ENCODE measurements around the gene FRZB.
"Not testable (repeated sequence)": the region's sequence is repeated elsewhere in the genome, so short reads cannot be mapped to it uniquely, and the experiment has no call there.

Gene FRZB, protein sequence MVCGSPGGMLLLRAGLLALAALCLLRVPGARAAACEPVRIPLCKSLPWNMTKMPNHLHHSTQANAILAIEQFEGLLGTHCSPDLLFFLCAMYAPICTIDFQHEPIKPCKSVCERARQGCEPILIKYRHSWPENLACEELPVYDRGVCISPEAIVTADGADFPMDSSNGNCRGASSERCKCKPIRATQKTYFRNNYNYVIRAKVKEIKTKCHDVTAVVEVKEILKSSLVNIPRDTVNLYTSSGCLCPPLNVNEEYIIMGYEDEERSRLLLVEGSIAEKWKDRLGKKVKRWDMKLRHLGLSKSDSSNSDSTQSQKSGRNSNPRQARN

DNA sequence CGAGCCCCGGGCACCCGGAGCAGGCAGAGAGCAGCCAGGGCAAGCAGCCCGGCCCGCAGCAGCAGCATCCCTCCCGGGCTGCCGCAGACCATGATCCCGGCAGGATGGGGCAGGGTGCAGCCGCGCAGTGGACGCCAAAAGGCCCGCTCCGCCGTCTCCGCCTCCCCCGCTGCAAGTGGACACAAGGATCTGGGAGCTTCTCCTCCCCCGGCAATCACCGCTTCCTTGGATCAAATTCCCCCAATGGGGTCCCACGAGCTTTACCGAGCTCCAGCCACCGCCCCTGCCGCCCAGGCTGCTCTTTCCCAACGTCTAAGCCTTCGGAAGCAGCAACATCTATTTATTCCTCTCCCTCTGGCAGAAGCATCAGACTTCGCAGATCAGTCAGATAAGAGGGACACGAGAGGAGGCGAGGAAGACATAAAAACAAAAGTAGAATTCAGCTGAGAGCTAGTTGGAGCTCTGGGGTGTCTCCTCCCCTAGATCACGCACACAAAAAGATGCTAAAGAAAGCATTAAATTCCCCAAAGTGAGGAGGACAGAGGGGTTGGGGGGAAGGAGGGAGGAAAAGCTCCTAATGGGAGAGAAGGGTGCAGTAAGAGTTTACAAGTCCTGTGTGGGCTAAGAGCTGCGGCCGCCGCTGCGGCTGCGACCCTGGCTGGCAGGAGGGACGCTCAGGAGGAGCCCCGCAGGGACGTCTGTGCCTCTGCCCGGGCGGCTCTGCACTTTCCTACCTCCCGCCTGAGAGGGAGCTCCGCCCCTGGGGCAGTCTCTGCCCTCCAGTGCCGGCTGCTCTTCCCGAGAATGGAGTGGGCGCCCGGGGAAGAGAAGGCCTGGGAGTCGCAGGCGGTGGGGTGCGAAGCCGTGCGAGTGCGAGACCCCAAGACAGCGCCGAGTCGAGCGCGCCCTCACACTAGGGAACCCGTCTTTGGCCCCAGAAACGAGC, at the start of gene FRZB:
FRZB (minus strand) TSS at position 177 of the 946 bp plus-strand sequence; CDS start at position 92, 85 bp downstream.
- DNase-seq (ENCODE audit: low read depth) = no peak

DNA sequence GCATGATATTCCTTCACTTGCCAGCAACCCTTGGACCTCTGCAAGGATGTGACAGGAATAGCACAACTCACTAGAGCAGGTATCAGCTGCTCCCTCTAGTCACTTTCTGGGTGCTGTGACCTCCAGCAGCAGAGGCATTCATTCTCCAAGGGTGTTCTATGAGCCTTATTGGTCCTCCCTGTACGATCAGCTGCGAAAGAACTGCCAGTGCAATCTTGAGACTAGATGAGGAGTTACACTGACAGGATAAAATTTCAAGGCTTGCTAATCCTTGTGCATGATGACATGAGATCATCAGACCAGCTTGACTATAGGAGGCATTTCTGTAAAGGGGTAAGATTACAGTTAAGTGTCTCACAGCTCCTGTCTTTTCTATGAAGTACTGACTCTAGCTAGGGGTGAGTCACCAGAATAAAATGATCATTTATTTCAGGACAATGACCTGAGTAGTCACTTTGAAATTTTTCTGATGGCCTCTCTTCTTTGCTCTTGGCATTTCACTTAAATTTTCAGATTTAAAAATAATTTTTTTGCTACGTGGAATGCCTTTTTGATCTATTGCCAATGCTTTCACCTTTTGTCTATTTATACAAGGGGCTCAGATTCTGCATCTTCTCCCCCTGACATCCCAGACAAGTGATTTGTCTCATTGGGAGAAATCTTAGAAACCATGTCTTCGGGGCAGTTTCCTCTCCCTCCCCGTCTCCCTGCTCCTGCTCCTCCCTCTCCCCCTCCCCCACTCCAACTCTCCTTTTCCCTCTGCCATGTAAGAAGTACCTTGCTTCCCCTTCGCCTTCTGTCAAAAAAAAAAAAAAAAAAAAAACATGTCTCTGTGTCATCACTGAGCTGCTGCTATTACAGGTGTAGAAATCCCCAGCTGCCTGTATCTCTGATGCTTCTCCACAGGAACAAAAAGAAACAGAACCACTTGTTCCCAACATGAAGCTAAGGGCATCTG, 49.2 kb upstream of the FRZB start:
- DNase-seq (ENCODE audit: low read depth) = no peak

DNA sequence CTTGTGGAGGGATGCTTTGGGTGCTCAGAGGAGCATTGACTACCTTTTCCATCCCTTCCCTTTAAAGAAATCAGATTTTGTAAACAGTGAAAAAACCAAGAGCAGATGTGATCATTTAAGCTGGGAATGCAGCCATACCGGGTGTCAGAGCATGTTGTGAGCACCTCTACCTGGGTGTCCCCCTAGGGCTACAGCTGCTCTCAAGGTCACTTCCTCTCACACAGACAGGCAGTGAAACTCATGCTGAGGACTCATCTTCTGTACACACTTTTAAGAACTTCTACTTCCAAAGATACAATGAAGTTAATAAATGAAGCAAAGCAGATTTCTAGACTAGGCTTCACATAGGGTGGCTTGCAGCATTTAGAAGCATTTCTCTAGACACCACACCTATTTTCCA, 48.4 kb upstream of the FRZB start:
- DNase-seq (ENCODE audit: low read depth) = no peak

GRCh38 chr2:182913064-182913463, 46.6 kb upstream of the FRZB start:
- no peak for DNase-seq (ENCODE audit: low read depth)

DNA sequence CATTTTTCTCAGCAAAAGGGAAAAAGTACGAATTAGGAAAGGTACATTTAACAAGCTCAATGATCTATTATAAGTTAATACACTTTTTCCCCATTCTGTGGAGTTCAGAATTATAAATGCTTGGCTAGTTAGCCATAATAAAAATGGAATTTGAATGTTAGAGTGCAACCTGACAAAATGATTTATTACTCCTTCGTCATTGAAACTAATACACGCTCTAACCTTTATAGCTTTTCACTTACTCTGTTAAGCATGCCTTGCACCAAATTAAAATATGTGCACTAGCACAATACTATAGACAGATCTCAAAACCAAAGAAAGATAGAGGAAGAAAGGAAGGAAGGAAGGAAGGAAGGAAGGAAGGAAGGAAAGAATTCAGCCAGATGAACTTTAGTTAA, 46.1 kb upstream of the FRZB start:
- no peak for DNase-seq (ENCODE audit: low read depth)

DNA sequence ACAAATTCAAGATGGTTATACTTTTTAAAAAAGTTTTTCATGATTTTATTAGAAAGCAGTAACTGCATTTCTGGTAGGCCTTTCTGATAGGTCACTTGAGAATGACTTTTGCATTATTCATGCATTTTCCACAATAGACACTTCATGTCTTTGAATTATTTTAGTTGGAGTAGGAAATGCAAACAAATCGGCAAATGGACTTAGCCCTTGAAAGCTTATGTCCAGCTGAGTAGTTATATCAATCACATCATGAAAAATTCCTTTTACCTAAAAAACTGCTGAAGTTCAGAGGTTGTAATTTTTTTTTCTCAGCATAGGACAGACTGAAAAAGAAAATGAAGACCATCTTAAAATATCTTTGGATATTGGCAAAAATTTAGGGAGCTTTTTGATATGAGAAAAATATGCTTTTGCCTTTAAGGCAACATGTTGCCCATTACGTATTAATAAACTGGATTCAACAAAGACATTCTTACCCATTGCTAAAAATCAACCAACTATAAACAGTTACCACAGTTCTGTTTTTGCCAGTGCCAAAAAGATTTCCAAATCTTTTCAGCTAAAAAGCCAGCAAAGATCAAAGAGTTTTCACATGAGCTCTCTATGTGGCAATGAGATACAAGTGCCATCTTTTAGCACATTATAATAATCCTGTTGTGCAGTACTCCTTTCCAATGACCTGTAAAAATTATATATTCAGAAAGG, 45.5 kb upstream of the FRZB start:
- no peak for DNase-seq (ENCODE audit: low read depth)

GRCh38 chr2:182910965-182911364, 44.5 kb upstream of the FRZB start:
- DNase-seq (ENCODE audit: low read depth) = no peak

- no peak for DNase-seq (ENCODE audit: low read depth)
Observed at GRCh38 chr2:182907081-182907830, 40.8 kb upstream of the FRZB start.

DNA sequence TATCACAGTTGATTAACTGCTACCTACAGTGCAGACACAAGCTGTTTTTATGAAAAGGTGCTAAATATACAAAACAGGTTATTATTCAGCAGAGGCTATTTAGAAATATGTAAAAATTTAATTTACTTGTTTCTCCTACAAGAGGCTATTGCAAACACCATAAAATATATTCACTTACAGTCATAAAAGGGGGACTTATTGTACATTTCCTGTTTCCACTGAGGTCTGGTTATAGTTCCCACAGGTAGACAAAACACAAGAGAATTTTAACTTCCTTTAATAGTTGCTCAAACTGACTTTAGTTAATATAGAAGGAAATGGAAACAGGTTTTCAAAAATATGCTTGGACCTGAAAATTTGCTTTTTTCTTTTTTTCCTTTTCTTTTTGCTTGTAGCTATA, 40.0 kb upstream of the FRZB start:
- no peak for DNase-seq (ENCODE audit: low read depth)

DNA sequence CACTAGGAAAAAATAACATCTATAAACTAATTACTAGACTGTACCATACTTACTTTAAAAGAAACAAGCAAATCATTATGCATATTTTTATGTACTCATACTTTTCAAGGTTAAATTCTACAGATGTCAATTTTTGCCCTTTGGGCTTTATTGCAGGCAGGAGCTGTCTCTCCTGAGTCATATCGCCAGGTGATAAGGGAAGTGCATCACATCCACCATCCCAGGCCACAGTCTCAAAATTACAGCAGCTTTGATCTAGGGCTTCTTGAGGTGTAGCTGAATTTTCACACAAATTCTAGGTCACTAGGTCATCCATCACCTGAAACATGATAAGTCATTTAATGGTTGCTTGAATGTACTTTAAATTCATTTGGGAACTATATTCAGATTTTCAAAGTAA, 38.4 kb upstream of the FRZB start:
- no peak for DNase-seq (ENCODE audit: low read depth)

DNA sequence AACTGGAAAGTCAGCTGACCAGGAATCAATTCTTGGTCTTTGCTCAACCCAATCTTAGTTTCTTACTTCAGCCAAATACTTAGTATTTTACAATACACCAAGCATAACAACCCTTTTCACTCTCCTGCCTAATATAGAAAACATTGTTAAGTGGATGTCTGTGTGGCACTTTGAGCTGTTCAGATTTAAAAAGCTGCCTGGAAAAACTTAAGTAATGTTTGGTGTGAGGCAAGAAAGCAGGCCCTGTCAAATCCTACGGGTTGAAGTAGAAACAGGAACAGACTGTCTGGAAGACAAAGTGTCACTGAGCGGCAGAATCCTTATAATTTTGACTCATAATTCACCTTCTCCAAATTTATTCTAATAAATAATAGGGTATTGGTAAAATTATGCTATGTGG, 37.1 kb upstream of the FRZB start:
- DNase-seq (ENCODE audit: low read depth) = no peak

DNA sequence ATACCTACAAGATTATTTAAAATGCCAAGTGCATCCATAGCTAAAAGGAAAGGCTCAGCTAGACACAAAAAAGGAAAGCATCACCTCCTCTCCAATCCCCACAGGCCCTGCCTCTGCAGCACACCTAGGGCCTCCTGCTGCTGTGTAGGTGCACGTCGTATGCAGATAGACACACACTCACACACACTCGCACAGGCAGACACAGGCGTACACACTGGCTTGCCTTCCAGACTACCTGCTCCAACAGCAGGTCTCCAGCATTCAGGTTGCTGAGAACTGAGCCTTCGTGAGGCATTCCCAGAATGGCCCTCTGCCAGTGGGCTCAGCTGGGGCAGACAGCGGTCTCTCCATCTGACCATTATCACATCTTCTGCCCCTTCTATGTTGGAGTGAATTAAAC, 35.3 kb upstream of the FRZB start:
- no peak for DNase-seq (ENCODE audit: low read depth)

GRCh38 chr2:182898718-182899117, 32.3 kb upstream of the FRZB start:
- DNase-seq (ENCODE audit: low read depth) = no peak

GRCh38 chr2:182897137-182897536, 30.7 kb upstream of the FRZB start:
- no peak for DNase-seq (ENCODE audit: low read depth)

- DNase-seq (ENCODE audit: low read depth) = no peak
Observed at GRCh38 chr2:182895798-182896197, 29.4 kb upstream of the FRZB start.

- no peak for DNase-seq (ENCODE audit: low read depth)
Observed at GRCh38 chr2:182895169-182895568, 28.7 kb upstream of the FRZB start.

DNA sequence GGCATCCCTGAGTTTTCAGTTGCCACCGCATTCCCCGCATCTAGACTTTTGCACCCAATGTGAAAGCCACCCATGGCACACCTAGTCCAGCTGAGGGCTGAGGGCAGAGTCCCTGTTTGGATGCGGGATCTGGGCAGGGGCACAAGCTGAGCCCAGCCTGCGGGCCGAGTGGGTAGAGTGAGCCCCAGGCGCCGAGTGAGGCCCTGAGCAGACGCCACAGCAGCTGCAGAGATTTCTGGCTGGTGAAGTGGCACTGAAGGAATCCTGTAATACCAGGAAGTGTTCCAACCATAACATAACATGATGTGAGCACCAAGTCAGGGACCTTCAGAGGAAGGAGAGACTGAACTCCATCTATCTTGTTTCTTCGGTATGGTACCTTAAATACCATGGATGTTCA, 27.7 kb upstream of the FRZB start:
- DNase-seq (ENCODE audit: low read depth) = no peak

- DNase-seq (ENCODE audit: low read depth) = no peak
Observed at GRCh38 chr2:182893666-182894065, 27.2 kb upstream of the FRZB start.

DNA sequence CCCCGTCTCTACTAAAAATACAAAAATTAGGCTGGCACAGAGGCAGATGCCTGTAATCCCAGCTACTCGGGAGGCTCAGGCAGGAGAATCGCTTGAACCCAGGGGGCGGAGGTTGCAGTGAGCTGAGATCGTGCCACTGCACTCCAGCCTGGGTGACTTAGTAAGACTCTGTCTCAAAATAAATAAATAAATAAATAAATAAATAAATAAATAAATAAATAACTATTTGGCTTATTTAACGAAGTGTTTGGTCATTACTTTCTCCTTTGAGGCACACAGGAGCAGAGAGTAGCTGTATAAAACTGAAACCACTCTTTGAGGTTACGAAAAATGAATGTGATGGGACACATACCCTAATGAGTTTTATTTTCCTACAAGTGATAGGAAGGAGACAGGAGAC, 26.6 kb upstream of the FRZB start:
- not testable (repeated sequence) for DNase-seq (ENCODE audit: low read depth)

DNA sequence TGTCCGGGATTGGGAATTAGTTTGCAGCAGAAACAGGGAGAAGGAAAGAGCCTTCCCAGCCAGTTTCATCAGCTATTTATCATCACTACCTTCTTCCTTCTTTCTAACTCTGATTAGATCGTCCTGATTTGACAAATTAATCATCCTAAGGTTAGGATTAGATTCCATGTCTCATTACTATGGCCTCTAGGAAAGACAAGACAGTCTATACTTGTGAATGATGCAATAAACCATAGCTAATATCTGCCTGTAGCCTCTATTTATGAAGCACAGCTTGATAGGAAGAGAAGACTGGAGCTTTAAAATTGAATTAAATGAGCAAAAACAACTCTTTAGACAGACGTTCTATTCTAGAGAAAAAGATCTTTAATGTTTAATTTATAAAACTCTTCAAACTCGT, 25.2 kb upstream of the FRZB start:
- no peak for DNase-seq (ENCODE audit: low read depth)

Measured in activated T-helper 9 cell treated with anti-CD3 and anti-CD28 coated beads, Interleukin-2, amount 50 U/mL, for 16 hours (primary cell).